ENCODE measurements around the gene SIRT3. TPM values are rescaled to one million over a fixed set of nuclear protein-coding genes. Genes with fewer than 3 reads are reported as not detected.

SIRT3 gene
- total RNA-seq, 1 donor: 10.4 TPM

DNA sequence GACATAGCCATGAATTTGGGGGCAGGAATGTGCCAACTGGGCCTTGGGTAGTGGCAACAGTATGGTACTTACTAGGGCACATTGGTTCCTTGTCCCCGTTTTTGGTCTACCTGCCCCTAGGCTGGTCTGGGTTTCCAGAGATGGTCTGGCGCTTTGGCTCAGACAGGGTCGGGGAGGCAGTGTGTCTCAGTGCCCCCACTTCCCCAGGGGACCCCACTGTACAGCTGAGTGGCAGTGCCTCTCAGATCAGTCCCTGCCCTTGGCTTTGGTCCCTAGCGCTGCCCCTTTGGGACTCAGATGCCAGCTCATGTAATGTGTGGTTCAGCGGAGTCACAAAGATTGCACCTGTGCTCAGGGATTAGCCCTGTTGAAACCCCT lies 25.4 kb downstream of the SIRT3 start:
- H3K4me3 ChIP-seq (ENCODE audit: low read depth, low read length): no peak overlapping the region
- no peak for DNase-seq (ENCODE audit: low read depth)
- TF ChIP-seq, protein P1, sequence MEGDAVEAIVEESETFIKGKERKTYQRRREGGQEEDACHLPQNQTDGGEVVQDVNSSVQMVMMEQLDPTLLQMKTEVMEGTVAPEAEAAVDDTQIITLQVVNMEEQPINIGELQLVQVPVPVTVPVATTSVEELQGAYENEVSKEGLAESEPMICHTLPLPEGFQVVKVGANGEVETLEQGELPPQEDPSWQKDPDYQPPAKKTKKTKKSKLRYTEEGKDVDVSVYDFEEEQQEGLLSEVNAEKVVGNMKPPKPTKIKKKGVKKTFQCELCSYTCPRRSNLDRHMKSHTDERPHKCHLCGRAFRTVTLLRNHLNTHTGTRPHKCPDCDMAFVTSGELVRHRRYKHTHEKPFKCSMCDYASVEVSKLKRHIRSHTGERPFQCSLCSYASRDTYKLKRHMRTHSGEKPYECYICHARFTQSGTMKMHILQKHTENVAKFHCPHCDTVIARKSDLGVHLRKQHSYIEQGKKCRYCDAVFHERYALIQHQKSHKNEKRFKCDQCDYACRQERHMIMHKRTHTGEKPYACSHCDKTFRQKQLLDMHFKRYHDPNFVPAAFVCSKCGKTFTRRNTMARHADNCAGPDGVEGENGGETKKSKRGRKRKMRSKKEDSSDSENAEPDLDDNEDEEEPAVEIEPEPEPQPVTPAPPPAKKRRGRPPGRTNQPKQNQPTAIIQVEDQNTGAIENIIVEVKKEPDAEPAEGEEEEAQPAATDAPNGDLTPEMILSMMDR (IDR thresholded peaks at IDR 0.05; ENCODE audit: insufficient read depth, low read depth, low read length): no peak

DNA sequence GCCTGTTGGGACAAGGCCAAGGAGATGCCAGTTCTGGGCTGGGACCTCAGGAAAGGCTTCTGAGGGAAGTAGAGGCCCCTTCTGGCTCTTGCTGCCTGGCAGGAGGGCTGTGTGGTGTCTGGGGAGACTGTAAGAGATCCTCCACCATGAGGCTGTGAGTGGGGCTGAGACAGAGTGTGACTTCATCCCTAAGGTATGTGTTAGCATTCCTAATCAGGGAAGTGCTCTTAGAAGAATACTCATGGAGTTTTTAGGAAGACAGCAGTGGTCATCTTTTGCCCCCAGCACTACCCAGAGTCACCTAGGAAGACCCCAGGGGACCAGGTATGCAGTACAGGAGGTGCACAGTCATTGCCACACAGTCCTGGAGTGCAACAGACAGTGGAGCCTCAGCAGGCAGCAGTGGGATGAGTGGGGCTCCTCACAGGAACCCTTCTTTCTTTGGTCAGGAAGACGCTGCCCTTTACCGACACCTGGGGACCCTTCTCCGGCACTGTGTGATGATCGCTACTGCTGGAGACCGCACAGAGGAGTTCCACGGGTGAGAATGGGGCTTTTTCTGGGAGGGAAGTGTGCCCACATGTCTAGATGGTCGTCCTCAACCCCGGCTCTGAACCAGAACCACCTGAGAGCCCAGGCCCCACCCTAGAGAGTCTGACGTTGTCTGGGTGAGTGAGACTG lies 25.9 kb downstream of the SIRT3 start:
- DNase-seq (ENCODE audit: low read depth): peak; percentile 71
- TF ChIP-seq, protein P1 (IDR thresholded peaks at IDR 0.05; ENCODE audit: insufficient read depth, low read depth, low read length): no peak
- peak overlapping the region; percentile 79 for H3K4me3 ChIP-seq (ENCODE audit: low read depth, low read length)

DNA sequence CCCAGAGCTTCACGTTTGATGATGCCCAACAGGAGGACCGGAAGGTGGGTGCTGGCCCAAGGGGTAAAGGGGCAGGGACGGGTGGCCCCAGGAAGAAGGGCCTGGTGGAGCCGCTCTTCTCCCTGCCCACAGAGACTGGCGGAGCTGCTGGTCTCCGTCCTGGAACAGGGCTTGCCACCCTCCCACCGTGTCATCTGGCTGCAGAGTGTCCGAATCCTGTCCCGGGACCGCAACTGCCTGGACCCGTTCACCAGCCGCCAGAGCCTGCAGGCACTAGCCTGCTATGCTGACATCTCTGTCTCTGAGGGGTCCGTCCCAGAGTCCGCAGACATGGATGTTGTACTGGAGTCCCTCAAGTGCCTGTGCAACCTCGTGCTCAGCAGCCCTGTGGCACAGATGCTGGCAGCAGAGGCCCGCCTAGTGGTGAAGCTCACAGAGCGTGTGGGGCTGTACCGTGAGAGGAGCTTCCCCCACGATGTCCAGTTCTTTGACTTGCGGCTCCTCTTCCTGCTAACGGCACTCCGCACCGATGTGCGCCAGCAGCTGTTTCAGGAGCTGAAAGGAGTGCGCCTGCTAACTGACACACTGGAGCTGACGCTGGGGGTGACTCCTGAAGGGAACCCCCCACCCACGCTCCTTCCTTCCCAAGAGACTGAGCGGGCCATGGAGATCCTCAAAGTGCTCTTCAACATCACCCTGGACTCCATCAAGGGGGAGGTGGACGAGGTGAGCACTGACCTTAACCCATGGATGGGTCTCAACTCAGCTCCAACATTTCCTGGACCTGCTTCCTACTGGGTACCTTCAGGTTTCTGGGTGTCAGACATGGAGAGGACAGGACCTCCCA lies 26.6 kb downstream of the SIRT3 start:
- DNase-seq (ENCODE audit: low read depth): no peak
- TF ChIP-seq, protein P1 (IDR thresholded peaks at IDR 0.05; ENCODE audit: insufficient read depth, low read depth, low read length): no peak
- peak overlapping the region; percentile 79 for H3K4me3 ChIP-seq (ENCODE audit: low read depth, low read length)

DNA sequence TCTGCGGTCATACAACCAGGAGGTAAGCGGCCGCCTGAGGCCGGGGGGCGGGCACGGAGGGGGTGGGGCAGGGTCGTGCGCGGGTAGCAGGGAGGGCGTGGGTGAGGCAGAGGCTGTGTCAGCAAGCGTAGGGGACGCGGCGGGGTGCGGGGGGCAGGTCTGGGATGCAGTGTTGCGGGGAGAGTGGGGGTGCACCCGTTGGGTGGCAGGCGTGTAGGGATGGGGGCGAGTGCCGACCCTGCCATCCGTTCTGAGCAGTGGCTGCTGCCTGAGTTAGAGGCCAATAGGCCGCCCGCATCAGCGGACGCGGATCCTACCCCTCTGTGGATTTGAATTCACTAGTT lies 27.3 kb downstream of the SIRT3 start:
- H3K4me3 ChIP-seq (ENCODE audit: low read depth, low read length): peak overlapping the region; percentile 79
- DNase-seq (ENCODE audit: low read depth): no peak
- TF ChIP-seq, protein P1 (IDR thresholded peaks at IDR 0.05; ENCODE audit: insufficient read depth, low read depth, low read length): no peak

DNA sequence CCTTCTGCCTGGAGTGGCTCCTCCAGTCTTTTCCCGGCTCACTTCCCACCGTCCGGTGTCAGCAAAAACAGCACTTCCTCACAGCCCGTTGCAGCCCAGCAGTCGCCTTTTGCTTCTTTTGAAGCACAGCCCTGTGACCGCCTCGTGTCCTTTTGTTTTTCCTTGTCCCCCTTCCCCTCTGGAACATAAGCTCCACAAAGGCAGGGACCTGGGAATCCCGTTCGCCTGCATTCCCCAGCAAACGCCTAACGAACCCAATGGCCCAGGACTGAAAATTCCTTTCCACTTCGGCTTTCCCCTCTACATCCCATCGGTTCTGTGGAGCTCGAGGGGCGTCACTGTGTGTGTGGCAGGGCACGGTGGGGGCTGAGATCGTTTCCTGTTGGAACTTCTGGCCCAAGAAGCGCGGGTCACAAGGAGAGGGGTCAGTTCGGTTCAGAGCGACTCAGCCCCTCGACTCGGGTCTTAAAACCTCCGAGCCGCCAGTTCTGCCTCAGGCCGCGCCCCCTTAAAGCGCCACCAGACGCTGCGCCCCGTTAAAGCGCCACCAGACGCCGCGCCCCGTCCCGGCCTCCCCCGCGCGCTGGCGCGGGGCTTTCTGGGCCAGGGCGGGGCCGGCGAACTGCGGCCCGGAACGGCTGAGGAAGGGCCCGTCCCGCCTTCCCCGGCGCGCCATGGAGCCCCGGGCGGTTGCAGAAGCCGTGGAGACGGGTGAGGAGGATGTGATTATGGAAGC lies 27.8 kb downstream of the SIRT3 start:
- TF ChIP-seq, protein P1 (IDR thresholded peaks at IDR 0.05; ENCODE audit: insufficient read depth, low read depth, low read length): no peak
- peak; percentile 84 for DNase-seq (ENCODE audit: low read depth)
- H3K4me3 ChIP-seq (ENCODE audit: low read depth, low read length): peak overlapping the region; percentile 79

DNA sequence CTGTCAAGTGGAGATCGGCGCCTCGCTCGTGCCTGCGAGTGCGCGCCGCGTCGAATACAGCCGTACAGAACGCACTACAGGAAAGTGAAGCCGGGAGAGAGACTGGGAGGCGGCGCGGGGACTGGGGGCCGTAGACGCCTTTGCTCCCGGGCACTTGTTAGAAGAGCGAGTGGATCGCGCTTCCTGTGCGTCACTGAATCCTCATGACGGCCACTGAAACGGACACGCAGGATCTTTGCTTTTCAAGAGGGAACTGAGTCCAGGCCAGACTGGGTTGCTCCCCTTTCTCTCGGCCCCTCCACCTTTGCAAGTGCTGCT lies 28.3 kb downstream of the SIRT3 start:
- TF ChIP-seq, protein P1 (IDR thresholded peaks at IDR 0.05; ENCODE audit: insufficient read depth, low read depth, low read length): no peak
- DNase-seq (ENCODE audit: low read depth): peak; percentile 82
- H3K4me3 ChIP-seq (ENCODE audit: low read depth, low read length): peak overlapping the region; percentile 79
